Measurements from ENCODE around the gene EDEM2.

The EDEM2 gene

DNA sequence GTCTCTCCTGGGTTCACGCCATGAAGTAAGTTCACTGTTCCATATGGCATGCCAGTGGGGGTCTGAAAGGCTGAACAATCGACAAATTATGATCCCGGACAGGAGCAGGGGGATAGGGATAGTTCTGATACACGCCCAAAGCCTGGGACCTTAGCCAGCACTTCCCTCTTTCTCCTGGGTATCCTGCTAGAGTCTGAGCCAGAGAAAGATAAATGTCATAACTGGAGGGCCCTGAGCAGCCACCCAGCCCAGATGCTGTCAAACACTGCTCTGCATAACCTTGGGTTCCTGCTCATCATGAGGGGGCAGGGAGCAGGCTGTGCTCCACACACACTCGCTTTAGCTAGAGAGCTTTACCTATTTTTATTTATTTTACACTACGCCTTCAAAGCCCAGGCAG, 12.3 kb downstream of the EDEM2 start:
- DNase-seq (ENCODE audit: insufficient read length) (no peak), FAIRE-seq (no peak)
- TF ChIP-seq TAF1 (IDR thresholded peaks at IDR 0.05; ENCODE audit: borderline replicate concordance, low read depth, low read length): no peak
- TF ChIP-seq POLR2AphosphoS5 (IDR thresholded peaks at IDR 0.05; ENCODE audit: low read depth, low read length): no peak
- TF ChIP-seq POLR2A (IDR thresholded peaks at IDR 0.05; ENCODE audit: low read depth, low read length): no peak

- DNase-seq (ENCODE audit: insufficient read length) (no peak), FAIRE-seq (no peak)
- TF ChIP-seq POLR2AphosphoS5 (IDR thresholded peaks at IDR 0.05; ENCODE audit: low read depth, low read length) (no peak), POLR2A (IDR thresholded peaks at IDR 0.05; ENCODE audit: low read depth, low read length) (no peak), TAF1 (IDR thresholded peaks at IDR 0.05; ENCODE audit: borderline replicate concordance, low read depth, low read length) (no peak)
Observed at GRCh38 chr20:35134472-35134871, 12.7 kb downstream of the EDEM2 start.

GRCh38 chr20:35133735-35134134, 13.4 kb downstream of the EDEM2 start:
- DNase-seq (ENCODE audit: insufficient read length): no peak
- TF ChIP-seq POLR2A (IDR thresholded peaks at IDR 0.05; ENCODE audit: low read depth, low read length): no peak
- no peak for TF ChIP-seq TAF1 (IDR thresholded peaks at IDR 0.05; ENCODE audit: borderline replicate concordance, low read depth, low read length)
- no peak for TF ChIP-seq POLR2AphosphoS5 (IDR thresholded peaks at IDR 0.05; ENCODE audit: low read depth, low read length)
- no peak for FAIRE-seq

DNA sequence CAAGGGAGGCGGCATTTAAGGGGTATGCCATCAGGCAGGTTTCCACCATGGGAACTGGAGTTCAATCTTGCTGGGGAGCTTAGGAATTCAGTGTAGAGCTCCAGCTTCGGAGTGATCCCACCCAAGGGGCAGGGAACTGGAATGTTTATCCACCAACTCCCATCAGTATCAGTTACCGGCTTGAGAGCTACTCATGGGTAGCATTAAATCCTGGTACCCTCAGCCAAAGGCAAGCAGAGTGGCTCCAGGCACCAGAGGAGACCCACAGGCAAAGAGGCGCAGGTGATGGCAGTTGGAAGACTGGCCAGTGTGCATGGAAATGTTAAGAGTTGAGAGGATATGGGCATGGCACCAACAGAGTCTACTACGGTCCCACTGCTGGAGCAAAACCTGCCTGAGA, 14.1 kb downstream of the EDEM2 start:
- FAIRE-seq (no peak), DNase-seq (ENCODE audit: insufficient read length) (no peak)
- no peak for TF ChIP-seq POLR2AphosphoS5 (IDR thresholded peaks at IDR 0.05; ENCODE audit: low read depth, low read length)
- no peak for TF ChIP-seq TAF1 (IDR thresholded peaks at IDR 0.05; ENCODE audit: borderline replicate concordance, low read depth, low read length)
- TF ChIP-seq POLR2A (IDR thresholded peaks at IDR 0.05; ENCODE audit: low read depth, low read length): no peak

GRCh38 chr20:35131934-35132333, 15.2 kb downstream of the EDEM2 start:
- FAIRE-seq: no peak
- no peak for TF ChIP-seq POLR2AphosphoS5 (IDR thresholded peaks at IDR 0.05; ENCODE audit: low read depth, low read length)
- TF ChIP-seq POLR2A (IDR thresholded peaks at IDR 0.05; ENCODE audit: low read depth, low read length): no peak
- no peak for TF ChIP-seq TAF1 (IDR thresholded peaks at IDR 0.05; ENCODE audit: borderline replicate concordance, low read depth, low read length)

DNA sequence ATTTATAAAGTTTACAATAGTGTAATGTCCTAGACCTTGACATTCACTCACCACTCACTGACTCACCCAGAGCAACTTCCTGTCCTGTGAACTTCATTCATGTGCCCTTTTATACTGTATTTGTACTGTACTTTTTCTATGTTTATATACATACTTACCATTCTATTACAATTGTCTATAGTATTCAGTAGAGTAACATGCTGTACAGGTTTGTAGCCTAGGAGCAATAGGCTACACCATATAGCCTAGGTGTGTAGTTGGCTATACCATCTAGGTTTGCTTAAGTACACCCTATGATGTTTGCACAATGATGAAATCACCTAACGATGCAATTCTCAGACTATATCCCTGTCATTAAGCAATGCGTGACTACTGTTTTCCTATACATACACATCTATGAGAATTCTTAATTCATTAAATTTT, 17.5 kb downstream of the EDEM2 start:
- DNase-seq (ENCODE audit: insufficient read length): no peak
- no peak for FAIRE-seq

More at GRCh38 chr20:35131934-35132333, 15.2 kb downstream of the EDEM2 start:
- no peak for DNase-seq (ENCODE audit: insufficient read length)

GRCh38 chr20:35125753-35126152, 21.4 kb downstream of the EDEM2 start:
- FAIRE-seq (no peak), DNase-seq (ENCODE audit: insufficient read length) (no peak)
- TF ChIP-seq TAF1 (IDR thresholded peaks at IDR 0.05; ENCODE audit: borderline replicate concordance, low read depth, low read length): no peak
- TF ChIP-seq POLR2AphosphoS5 (IDR thresholded peaks at IDR 0.05; ENCODE audit: low read depth, low read length): no peak
- TF ChIP-seq POLR2A (IDR thresholded peaks at IDR 0.05; ENCODE audit: low read depth, low read length): no peak

More for the DNA sequence above, 17.5 kb downstream of the EDEM2 start:
- TF ChIP-seq POLR2A (IDR thresholded peaks at IDR 0.05; ENCODE audit: low read depth, low read length): no peak

GRCh38 chr20:35122756-35123405, 24.3 kb downstream of the EDEM2 start:
- DNase-seq (ENCODE audit: insufficient read length) (no peak), FAIRE-seq (no peak)
- no peak for TF ChIP-seq TAF1 (IDR thresholded peaks at IDR 0.05; ENCODE audit: borderline replicate concordance, low read depth, low read length)
- no peak for TF ChIP-seq POLR2A (IDR thresholded peaks at IDR 0.05; ENCODE audit: low read depth, low read length)
- TF ChIP-seq POLR2AphosphoS5 (IDR thresholded peaks at IDR 0.05; ENCODE audit: low read depth, low read length): no peak

DNA sequence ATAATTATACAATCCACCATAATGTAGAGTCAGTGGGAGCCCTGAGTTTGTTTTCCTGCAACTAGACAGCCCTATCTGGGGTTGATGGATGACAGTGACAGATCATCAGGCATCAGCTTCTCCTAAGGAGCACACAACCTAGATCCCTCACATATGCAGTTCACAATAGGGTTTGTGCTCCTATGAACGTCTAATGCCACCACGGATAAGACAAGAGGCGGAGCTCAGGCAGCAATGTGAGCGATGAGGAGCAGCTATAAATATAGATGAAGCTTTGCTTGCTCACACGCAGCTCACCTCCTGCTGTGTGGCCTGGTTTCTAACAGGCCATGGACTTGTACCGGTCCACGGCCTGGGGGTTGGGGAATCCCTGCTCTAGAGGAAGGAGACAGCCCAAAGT, 25.9 kb downstream of the EDEM2 start:
- TF ChIP-seq TAF1 (IDR thresholded peaks at IDR 0.05; ENCODE audit: borderline replicate concordance, low read depth, low read length): no peak
- DNase-seq (ENCODE audit: insufficient read length) (no peak), FAIRE-seq (no peak)

DNA sequence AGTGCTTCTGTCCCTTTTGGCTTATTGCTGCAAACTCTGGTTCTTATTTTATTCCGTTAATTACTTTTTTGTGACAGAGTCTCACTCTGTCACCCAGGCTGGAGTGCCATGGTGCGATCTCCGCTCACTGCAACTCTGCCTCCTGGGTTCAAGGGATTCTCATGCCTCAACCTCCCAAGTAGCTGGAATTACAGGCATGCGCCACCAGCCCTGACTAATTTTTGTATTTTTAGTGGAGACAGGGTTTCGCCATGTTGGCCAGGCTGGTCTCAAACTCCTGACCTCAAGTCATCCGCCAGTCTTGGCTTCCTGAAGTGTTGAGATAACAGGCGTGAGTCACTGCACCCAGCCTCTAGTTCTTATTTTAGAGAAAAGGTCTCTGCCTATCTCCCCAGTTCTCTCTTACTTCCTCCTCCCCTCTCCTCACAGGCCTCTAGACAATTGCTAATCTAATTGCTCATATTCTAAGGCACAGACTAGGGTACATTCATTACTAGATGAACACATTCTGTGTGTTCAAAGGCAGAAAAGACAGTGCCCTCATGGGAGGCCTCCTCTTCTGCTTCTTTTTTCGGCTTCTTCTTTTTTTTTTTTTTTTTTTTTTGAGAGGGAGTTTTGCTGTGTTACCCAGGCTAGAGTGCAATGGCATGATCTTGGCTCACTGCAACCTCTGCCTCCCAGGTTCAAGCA, 27.0 kb downstream of the EDEM2 start:
- TF ChIP-seq POLR2AphosphoS5 (IDR thresholded peaks at IDR 0.05; ENCODE audit: low read depth, low read length) (no peak), TAF1 (IDR thresholded peaks at IDR 0.05; ENCODE audit: borderline replicate concordance, low read depth, low read length) (no peak), POLR2A (IDR thresholded peaks at IDR 0.05; ENCODE audit: low read depth, low read length) (no peak)
- DNase-seq (ENCODE audit: insufficient read length) (no peak), FAIRE-seq (no peak)

GRCh38 chr20:35117629-35118028, 29.5 kb downstream of the EDEM2 start:
- FAIRE-seq (no peak), DNase-seq (ENCODE audit: insufficient read length) (no peak)
- no peak for TF ChIP-seq TAF1 (IDR thresholded peaks at IDR 0.05; ENCODE audit: borderline replicate concordance, low read depth, low read length)
- TF ChIP-seq POLR2A (IDR thresholded peaks at IDR 0.05; ENCODE audit: low read depth, low read length): no peak
- no peak for TF ChIP-seq POLR2AphosphoS5 (IDR thresholded peaks at IDR 0.05; ENCODE audit: low read depth, low read length)

DNA sequence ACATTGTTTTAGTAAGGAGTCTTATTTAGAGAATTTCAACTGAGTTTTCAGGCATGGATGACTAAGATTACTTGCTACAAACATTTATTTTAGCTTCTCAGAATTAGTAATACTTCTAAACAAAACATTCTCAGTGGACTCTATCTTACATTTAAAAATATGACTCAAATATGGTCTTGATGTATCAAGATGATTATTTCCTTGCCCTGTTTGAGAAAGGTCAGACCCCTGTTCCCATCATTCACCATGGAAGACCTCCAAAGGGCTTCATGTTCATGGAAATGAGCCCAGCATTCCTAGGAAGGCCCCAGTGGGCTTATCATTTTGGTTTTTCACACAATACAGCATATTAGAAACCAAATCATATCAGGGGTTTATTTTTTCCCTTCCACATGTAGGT, 29.9 kb downstream of the EDEM2 start:
- TF ChIP-seq POLR2A (IDR thresholded peaks at IDR 0.05; ENCODE audit: low read depth, low read length) (no peak), POLR2AphosphoS5 (IDR thresholded peaks at IDR 0.05; ENCODE audit: low read depth, low read length) (no peak), TAF1 (IDR thresholded peaks at IDR 0.05; ENCODE audit: borderline replicate concordance, low read depth, low read length) (no peak)
- no peak for FAIRE-seq
- DNase-seq (ENCODE audit: insufficient read length): no peak
